Stimulated activated naive CD8-positive, alpha-beta T cell treated with anti-CD3 and anti-CD28 coated beads, Interleukin-15, amount 100 ng/mL, for 72 hours (primary cell): ENCODE measurements around the gene RPS28.
A peak's percentile ranks its signal among the peaks of the same experiment; 100 is the strongest.

ENCODE experiments used
- ATAC-seq: fragments of 150-1000 bp; cut with Tn5 transposase; 2 replicates; pipeline ENCODE4 v1.10.0; 2021; ENCODE audit warnings: mild to moderate bottlenecking, moderate library complexity
- DNase-seq, 2 donors: peaks; one replicate each; pipeline ENCODE4 v3.0.0; 2021 to 2022
- H3K27ac Mint-ChIP-seq, 2 donors: one replicate each; pipeline ENCODE4 v1.8.0; 2022; ENCODE audit warnings: mild to moderate bottlenecking in 2 of 2, mixed read lengths in 2 of 2, moderate library complexity in 2 of 2
- H3K27me3 Mint-ChIP-seq: one replicate; pipeline ENCODE4 v1.8.0; 2022; ENCODE audit warnings: mixed read lengths
- H3K4me1 Mint-ChIP-seq: one replicate; pipeline ENCODE4 v1.8.0; 2022; ENCODE audit warnings: mild to moderate bottlenecking, mixed read lengths
- H3K4me3 Mint-ChIP-seq, 2 donors: one replicate each; pipeline ENCODE4 v1.8.0; 2022; ENCODE audit warnings: mild to moderate bottlenecking in 2 of 2, mixed read lengths in 2 of 2, moderate library complexity in 1 of 2
- H3K9me3 Mint-ChIP-seq, 2 donors: one replicate each; pipeline ENCODE4 v1.8.0; 2022; ENCODE audit warnings: mixed read lengths in 2 of 2

Gene RPS28

DNA sequence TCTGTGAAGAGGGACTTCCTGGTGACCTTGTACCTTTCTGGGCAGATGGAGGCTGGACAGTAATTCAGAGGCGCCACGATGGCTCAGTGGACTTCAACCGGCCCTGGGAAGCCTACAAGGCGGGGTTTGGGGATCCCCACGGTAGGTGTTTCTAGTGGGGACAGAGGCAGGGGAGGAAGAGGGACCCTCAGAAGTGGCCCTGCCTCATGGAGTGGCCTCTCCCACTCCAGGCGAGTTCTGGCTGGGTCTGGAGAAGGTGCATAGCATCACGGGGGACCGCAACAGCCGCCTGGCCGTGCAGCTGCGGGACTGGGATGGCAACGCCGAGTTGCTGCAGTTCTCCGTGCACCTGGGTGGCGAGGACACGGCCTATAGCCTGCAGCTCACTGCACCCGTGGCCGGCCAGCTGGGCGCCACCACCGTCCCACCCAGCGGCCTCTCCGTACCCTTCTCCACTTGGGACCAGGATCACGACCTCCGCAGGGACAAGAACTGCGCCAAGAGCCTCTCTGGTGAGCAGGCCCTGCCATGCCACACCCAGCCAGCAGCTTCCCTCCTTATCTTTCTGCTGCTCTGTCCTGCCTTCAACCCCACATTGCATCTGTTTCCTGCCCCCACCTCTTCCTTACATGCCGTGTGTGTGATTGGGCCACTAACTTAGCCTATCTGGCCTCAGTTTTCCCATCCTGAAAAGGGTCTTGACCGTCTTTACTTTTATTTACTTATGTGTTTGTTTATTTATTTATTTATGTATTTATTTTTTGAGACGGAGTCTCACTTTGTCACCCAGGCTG is 49.9 kb downstream of the RPS28 start:
- Mint-ChIP-seq H3K27ac (peak overlapping the region; percentile 61 to 76), H3K9me3 (no peaks in the 10 kb centered on the region), H3K27me3 (peaks cover 30% of the 10 kb centered on the region), H3K4me1 (peaks cover 17% of the 10 kb centered on the region), H3K4me3 (no peak overlapping the region)
- ATAC-seq (no peak), DNase-seq (no peak)
